GM15510 (cell line): Measurements from ENCODE around the gene PELO.

Source experiments
- POLR2A ChIP-seq: IDR thresholded peaks from 3 replicates; pipeline ENCODE4 v1.6.1; 2011; ENCODE audit warnings: borderline replicate concordance; ENCODE audit not compliant: insufficient read length; ENCODE audit errors: extremely low read depth

Gene PELO

DNA sequence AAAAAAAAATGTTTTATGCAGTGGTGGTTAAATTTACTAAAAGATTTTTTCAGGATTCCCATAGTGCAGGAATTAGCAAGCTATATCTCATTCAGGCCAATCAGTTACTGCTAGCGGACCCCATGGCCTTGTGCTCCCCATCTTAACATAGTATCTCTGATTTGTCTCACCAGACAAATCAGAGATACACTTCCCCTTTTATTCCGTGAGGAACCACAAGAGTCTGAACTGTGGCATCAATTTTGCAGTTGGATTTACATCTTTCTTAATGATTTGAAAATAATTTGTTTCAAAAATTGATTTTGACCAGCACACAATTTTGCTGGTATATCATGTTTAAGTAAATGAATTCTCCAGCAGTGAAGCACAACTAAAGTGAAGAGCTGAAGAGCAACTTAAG is 17.9 kb downstream of the PELO start:
- TF ChIP-seq POLR2A = no peak

DNA sequence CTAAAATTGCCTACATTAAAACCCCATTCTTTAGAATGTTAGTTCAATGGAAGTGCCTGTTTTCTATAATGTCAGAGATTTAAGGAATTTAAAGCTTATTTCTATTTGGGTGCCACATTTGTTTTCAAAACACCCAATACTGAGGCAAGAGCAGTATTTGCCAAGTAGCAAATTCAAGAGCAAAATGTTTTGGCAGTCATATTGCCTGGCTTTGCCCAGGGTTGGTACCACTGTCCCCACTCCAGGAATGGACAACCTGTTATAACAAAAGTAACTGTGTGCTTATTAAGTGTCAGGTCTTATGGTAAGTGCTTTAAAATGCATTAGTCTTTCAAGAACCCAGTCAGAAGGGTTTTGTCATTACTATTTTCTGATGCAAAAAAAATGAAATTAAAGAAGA is 19.3 kb downstream of the PELO start:
- no peak for TF ChIP-seq POLR2A

DNA sequence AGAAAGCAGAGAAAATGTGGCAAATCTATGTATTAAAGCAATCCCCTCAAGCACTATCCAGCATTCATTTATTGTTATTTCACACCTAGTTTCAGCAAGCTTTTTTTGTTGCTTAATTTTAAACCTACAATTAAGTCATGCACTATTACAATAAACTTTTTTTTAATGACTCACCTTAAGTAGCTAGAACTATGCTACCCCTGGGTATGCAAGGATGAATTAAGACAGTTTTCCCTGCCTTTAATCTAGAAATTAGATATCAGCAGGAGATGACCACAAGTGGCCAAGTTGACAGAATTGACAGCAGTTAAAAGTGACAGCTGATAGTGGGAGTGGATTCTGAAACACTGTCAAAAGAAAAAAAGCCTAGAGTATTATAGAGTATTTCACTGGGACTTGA is 20.0 kb downstream of the PELO start:
- TF ChIP-seq POLR2A = no peak

DNA sequence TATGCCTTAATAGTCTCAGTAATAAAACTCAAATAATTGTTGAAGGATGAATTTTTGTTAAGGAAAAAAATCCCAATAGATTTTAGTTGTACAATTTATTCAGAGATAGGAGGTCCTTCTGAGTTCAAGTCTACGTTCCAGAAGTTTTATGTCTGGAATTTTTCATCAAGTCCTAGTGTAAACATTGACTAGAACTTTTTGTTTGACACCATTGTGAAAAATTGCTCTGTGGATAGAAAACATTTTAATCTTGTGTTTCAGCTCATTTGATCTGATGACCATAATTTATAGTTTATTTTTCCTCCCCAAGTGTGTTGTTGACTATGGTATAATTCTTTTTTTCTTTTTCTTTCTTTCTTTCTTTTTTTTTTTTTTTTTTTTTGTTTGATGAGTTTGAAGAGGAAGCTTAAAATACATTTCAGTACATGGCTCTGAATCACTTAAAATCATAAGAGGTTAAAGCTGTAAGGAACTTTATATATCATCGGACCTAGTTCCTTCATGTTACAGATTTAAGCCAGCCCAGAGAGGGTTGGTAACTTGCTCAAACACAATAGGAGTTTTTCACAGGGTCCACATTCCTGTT is 20.7 kb downstream of the PELO start:
- no peak for TF ChIP-seq POLR2A

DNA sequence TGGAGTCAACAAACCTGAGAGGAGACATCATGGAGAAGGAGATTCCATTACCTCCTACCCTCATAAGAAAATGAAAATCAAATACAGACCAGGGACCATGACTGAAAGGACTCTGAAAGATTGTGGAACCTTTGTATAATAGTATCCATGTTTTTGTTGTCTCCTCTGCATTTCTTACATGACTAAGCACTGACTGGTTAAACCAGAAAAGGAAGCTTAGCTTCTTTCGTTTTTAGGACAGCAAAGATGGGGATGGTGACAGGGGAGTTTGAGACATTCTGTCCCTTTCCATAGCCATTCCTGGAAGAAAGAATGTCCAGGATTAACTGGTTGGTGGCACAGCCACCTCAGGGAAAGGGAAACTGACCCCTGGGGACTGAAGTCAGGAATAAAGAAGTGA is 22.2 kb downstream of the PELO start:
- TF ChIP-seq POLR2A = no peak

DNA sequence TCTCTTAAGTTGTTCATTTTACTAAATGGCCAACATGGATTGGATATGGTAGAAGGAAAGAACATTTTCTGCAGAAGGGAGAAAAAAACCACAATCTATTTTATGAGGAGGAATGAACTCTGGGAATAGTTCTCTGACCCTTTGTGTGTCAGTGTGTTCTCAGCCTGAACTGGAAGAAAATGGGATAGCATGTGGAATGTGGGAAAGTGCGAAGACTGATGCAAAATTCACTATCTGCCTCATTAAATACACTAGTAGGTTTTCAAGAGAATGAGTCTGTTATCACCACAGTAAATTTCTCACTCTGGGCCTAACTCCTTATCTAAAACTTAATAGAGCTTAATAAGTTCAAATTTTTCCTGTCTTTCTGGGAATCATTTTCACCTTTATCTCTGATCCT is 22.7 kb downstream of the PELO start:
- TF ChIP-seq POLR2A = no peak

DNA sequence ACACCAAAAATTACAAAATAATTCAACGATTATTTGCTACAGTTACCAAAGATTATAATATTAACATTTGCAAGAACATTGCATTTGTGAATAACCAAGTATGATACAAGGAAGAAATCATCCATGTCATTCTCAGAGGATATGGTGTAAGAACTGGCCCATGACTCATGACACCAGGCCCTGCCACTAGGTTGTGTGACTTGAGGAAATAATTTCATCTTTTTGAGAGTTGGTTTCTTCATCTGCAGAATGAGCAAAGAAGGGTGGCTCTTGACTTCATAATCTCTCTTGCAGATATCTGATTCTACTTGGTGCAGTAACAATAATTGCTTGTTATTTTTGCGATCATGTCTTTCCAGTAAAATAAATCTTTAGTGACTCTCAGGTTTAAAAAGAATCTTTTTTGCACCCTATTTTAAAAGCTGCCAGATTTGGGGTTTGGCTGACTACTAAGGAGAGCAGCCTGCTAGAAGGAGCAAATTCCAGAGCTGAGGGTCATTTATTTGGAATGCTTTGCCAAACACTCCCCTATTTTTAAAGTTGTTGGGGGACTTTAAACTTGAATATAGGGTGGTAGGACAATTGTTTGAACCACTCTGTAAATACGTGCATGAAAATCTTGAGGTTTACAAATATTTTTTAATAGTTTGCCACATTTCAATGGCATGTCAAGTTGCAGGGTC is 23.5 kb downstream of the PELO start:
- TF ChIP-seq POLR2A = no peak

DNA sequence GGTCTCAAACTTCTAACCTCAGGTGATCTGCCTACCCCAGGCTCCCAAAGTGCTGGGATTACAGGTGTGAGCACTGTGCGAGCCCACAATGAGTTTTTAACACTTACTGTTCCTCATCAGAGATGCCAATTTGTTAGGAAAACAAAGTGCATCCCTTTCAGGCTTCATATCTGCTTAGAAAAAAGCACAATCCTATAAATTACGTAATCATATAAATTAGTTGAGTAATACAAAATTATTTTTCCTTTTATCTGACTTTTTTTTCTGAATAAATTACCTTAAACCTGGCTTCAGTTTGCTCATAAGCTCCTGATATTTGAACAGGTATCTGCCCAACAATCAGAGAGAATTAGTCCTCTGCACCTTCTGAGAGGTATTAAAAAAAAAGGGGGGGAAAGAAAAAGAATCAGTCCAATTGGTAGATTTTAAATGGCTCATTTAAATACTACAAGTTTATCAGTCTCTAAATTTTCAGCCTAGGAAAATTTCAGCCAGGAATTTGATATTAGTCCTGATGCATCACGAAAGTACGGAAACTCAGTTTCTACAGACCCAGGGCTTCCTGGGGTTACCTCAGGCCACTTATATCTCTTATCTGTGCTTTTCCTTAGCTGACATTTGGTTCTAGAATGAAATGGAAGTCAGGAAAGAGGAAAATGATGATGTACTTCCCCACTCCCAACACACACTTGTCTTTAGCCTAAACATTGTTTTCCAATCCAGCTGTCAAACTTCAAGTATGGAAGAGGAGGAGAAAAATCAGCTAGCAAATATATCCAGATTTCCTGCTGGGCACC is 26.8 kb downstream of the PELO start:
- no peak for TF ChIP-seq POLR2A

DNA sequence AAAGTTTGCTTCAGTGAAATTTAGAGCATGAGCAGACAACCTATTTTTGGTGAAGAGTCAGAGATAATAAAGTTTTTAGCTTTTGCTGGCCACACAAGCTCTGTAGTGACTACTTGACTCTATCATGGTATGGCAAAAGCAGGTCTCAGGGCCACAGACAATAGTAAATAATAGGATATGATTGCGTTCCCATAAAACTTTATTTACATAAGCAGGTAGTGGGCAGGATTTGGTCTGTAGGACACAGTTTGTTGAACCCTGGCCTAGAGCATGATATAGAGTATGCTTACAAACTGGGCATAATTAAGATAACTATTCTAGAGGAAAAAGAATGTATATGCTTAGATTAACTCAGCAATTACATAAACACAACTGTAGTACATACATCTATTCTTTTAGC is 30.1 kb downstream of the PELO start:
- no peak for TF ChIP-seq POLR2A

DNA sequence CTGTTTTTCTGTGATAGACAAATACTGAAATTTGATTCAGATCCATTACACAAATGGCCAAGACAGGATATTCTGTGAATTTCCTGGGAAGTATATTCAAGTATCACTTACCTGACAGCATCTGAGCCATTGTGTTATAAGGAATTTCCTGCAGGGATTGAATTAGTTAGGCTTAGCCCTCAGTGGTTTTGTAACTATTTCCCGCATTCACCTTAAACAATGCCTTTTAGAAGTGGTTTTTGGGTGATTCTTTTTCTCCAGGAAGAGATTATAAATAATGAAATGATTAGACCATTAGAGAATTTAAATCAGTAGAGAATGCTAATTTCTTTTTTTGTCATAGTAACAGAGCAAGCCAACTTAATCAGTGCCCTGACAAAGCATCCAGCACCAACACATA is 30.6 kb downstream of the PELO start:
- no peak for TF ChIP-seq POLR2A

DNA sequence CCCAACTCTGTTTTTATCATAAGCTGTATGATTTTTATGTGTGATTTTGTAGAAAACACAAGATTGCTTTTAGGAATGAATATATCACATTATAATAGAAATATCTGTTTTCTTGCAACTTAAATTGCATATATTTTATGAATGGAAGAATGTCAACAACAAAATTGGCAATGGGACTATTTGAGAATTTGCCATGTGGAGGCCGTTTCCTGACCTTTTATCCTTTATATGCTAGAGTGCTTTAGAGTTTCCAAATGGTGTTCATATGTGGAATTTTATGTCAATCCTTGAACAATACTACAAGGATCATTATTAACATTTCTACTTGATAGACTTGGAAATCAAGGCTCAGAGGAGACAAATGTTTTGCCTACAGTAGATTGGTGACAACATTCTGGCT is 34.2 kb downstream of the PELO start:
- no peak for TF ChIP-seq POLR2A

DNA sequence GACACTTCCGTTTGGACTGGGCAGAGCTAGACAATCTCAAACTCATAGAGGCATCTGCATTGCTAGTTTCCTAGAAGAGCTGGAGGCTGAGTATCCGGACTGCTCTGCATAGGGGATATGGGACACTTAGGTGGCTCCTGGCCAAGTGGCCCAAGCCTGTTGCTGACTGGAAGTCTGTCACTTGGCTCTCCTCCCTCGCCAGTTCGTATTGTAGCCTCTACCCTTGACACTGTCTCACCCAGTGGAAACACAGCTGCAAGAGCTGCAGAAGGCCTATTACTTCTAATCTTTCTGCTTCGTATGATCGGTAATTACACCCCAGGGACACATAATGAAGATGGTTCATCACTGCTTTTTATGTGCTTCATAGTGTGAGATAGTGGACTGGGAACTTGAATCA is 34.7 kb downstream of the PELO start:
- no peak for TF ChIP-seq POLR2A

DNA sequence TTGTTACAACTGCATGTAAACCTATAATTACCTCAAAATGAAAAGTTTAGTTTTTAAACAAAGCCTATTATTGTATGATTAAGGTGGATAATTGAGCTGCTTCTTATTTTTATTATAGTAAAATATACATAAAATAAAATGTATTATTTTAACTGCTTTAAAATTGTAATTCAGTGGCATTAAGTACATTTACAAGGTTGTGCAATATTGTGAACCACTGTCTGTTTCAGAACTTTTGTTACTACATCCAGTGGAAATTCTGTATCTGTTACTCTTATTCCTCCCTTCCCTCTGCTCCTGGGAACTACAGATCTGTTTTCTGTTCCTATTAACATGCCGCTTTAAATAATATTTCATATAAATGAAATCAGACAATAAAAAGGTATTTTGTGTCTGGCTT is 37.1 kb downstream of the PELO start:
- no peak for TF ChIP-seq POLR2A

DNA sequence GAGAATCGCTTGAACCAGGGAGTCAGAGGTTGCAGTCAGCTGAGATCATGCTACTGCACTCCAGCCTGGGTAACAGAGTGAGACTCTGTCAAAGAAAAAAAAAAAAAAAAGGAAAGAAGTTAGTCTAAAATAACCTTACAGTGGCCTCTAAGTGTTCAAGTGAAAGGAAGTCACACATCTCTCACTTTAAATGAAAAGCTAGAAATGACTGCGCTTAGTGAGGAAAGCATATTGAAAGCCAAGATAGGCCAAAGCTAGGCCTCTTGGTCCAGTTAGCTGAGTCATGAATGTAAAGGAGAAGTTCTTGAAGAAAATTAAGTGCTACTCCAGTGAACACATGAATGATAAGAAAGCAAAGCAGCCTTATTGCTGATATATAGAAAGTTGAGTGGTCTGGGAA is 38.1 kb downstream of the PELO start:
- TF ChIP-seq POLR2A = no peak

DNA sequence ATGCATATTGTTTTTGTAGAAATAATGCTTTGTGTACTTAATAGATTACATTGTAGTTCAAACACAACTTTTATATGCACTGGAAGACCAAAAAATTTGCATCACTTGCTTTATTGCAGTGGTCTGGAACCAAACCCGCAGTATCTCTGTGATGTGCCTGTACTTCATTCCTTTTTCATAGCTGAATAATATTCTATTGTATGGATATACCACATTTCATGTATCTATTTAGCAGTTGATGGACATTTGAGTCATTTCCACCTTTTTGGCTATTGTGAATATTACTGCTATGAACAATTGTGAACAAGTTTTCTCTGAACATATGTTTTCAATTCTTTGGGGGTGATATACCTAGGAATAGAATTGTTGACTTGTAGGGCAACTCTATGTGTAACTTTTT is 40.1 kb downstream of the PELO start:
- no peak for TF ChIP-seq POLR2A

DNA sequence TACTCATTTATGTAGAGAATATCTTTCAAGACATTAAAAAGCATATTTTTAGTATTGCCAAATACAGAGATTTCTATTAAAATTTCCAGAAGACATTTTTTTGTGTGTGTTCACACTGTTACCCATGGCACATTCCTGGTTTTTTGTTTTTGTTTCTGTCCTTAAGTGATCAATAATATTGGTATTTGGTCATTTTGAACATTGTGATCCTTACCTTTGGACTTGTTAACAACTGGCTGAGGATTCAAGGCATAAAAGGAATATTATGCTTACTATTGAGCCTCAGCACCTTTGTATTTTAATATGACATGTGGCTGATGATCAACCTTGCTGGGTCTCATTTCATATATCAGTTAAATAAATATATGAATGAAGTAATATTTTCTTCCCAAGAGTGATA is 41.9 kb downstream of the PELO start:
- no peak for TF ChIP-seq POLR2A
